HepG2 (cell line): ENCODE data around the gene SIAH1. TPM values are rescaled to one million over a fixed set of nuclear protein-coding genes. Genes with fewer than 3 reads are reported as not detected.
A peak's percentile ranks its signal among the peaks of the same experiment; 100 is the strongest.

Experiments used
- ATAC-seq: fragments of 200-7000 bp; cut with Tn5 transposase; 3 replicates; pipeline ENCODE4 v1.9.1; 2020; ENCODE audit warnings: mild to moderate bottlenecking, moderate library complexity
- BruUV-seq: library from RNA; stranded (reverse); fragments of 400-500 nt; replicated peaks from 2 replicates; lab custom pipeline; 2021; lab: Mats Ljungman, UMichigan
- CTCF ChIA-PET: fragments of 300-600 bp; formaldehyde crosslinking; extraction: SDS; loops from one replicate; lab custom pipeline; 2021; ENCODE audit warnings: low total read pairs, inconsistent platforms, low intra/inter-chr PET ratio; lab: Yijun Ruan, JAX
- POLR2A ChIA-PET: fragments of 350-600 bp; sonication (Branson Sonifier 250); formaldehyde crosslinking; loops from one replicate; lab custom pipeline; 2020; ENCODE audit warnings: antibody characterized with exemption, inconsistent platforms; lab: Yijun Ruan, JAX
- DNase-seq: peaks from one replicate; pipeline ENCODE4 v3.0.0-alpha.2; 2015; ENCODE audit warnings: low spot score
- FAIRE-seq: peaks from 3 replicates; lab custom pipeline; 2011; peaks lifted over from hg19 to GRCh38; lab: Jason Lieb, UNC
- H2AFZ ChIP-seq: one replicate; pipeline ENCODE4 v1.6.1; 2011; ENCODE audit warnings: low read length, inconsistent platforms
- H3K27ac ChIP-seq: fragments of 300-600 bp; 3 replicates; pipeline ENCODE4 v1.8.0; 2011; ENCODE audit warnings: mixed run types, mild to moderate bottlenecking, mixed read lengths, low read length, inconsistent platforms; ENCODE audit not compliant: insufficient read depth; ENCODE audit errors: extremely low read length
- H3K27me3 ChIP-seq, 2 experiments: fragments of 200-600 bp in 1 of 2; 2 replicates in 1 of 2; 3 replicates in 1 of 2; pipeline versions ENCODE4 v1.6.0 to v1.8.0; 2011; ENCODE audit warnings: low read length in 2 of 2, mild to moderate bottlenecking in 2 of 2, moderate library complexity in 2 of 2, inconsistent platforms in 1 of 2; ENCODE audit not compliant: insufficient read depth in 2 of 2, control insufficient read depth in 1 of 2
- H3K36me3 ChIP-seq, 2 experiments: fragments of 200-600 bp in 1 of 2; replicated peaks in 1 of 2; 2 replicates in 1 of 2; 3 replicates in 1 of 2; pipeline versions ENCODE4 v1.5.1 to v1.8.0; 2011; ENCODE audit warnings: low read length in 2 of 2, inconsistent platforms in 1 of 2; ENCODE audit not compliant: insufficient read depth in 2 of 2, control insufficient read depth in 1 of 2
- H3K4me1 ChIP-seq: 2 replicates; pipeline ENCODE4 v1.5.1; 2012; ENCODE audit warnings: low read length, inconsistent platforms; ENCODE audit not compliant: insufficient read depth
- H3K4me2 ChIP-seq: 2 replicates; pipeline ENCODE4 v1.6.0; 2011; ENCODE audit warnings: low read depth, low read length, inconsistent platforms
- H3K4me3 ChIP-seq, 3 experiments: fragments of 200-600 bp in 1 of 3; sonication (generic), shearing (Covaris generic) in 1 of 3; replicated peaks in 1 of 3; 2 replicates each; pipeline ENCODE4 v1.5.1; 2011 to 2016; ENCODE audit warnings: low read length in 3 of 3, inconsistent platforms in 2 of 3, low read depth in 2 of 3, mild to moderate bottlenecking in 2 of 3, control low read depth in 1 of 3, mixed read lengths in 1 of 3; ENCODE audit not compliant: insufficient read depth in 1 of 3
- H3K79me2 ChIP-seq: one replicate; pipeline ENCODE4 v1.6.1; 2011; ENCODE audit warnings: low read length, inconsistent platforms; ENCODE audit not compliant: insufficient read depth
- H3K9ac ChIP-seq: 2 replicates; pipeline ENCODE4 v1.6.0; 2011; ENCODE audit warnings: mild to moderate bottlenecking, low read depth, low read length, inconsistent platforms; ENCODE audit not compliant: insufficient read depth
- H3K9me3 ChIP-seq: 2 replicates; pipeline ENCODE4 v1.5.1; 2012; ENCODE audit warnings: mild to moderate bottlenecking, low read length
- H4K20me1 ChIP-seq: 2 replicates; pipeline ENCODE4 v1.6.0; 2011; ENCODE audit warnings: inconsistent platforms, mild to moderate bottlenecking, low read length, moderate library complexity; ENCODE audit not compliant: insufficient read depth
- ETV6 ChIP-seq: sonication (generic); formaldehyde crosslinking; conservative IDR thresholded peaks from 2 replicates; pipeline ENCODE4 v1.4.0; 2020; ENCODE audit warnings: missing genetic modification reagents
- GATAD2A ChIP-seq: IDR thresholded peaks from 2 replicates; pipeline ENCODE4 v1.6.1; 2016
- HMGA1 ChIP-seq: sonication (generic); formaldehyde crosslinking; conservative IDR thresholded peaks from 2 replicates; pipeline ENCODE4 v1.4.0; 2020; ENCODE audit warnings: missing genetic modification reagents
- LBX2 ChIP-seq: sonication (generic); formaldehyde crosslinking; IDR thresholded peaks from 2 replicates; pipeline ENCODE4 v1.5.0; 2020; ENCODE audit warnings: missing genetic modification reagents, mild to moderate bottlenecking, borderline replicate concordance
- MAZ ChIP-seq, 2 experiments: sonication (generic) in 1 of 2; formaldehyde crosslinking in 1 of 2; IDR thresholded peaks; 2 replicates each; pipeline versions ENCODE4 v1.5.0 to v1.6.1; 2012 to 2020; ENCODE audit warnings: low read depth in 2 of 2, mild to moderate bottlenecking in 2 of 2, borderline replicate concordance in 1 of 2, improper control_type of control experiment in 1 of 2, low read length in 1 of 2, missing genetic modification reagents in 1 of 2, moderate library complexity in 1 of 2
- POLR2A ChIP-seq, 2 experiments: IDR thresholded peaks; 2 replicates each; pipeline ENCODE4 v1.6.1; 2011; ENCODE audit warnings: low read depth in 2 of 2, low read length in 2 of 2, mild to moderate bottlenecking in 1 of 2, moderate library complexity in 1 of 2; ENCODE audit not compliant: insufficient read depth in 1 of 2
- POLR2G ChIP-seq: fragments of 200-400 bp; formaldehyde crosslinking; IDR thresholded peaks from 2 replicates; pipeline ENCODE4 v1.6.1; 2018; ENCODE audit warnings: mild to moderate bottlenecking, low read depth, low read length, moderate library complexity
- RBM22 ChIP-seq: fragments of 200-400 bp; formaldehyde crosslinking; optimal IDR thresholded peaks from 2 replicates; pipeline ENCODE3; 2017; ENCODE audit warnings: mild to moderate bottlenecking, low read length, moderate library complexity
- SMAD1 ChIP-seq: sonication (generic); formaldehyde crosslinking; IDR thresholded peaks from 2 replicates; pipeline ENCODE4 v1.4.0; 2020; ENCODE audit warnings: missing genetic modification reagents, low read depth, mild to moderate bottlenecking, borderline replicate concordance
- SOX6 ChIP-seq, 2 experiments: fragments of 450-650 bp in 1 of 2; sonication (generic) in 1 of 2; formaldehyde crosslinking in 1 of 2; IDR thresholded peaks; 2 replicates each; pipeline versions ENCODE4 v1.4.0 to v1.6.1; 2017 to 2020; ENCODE audit warnings: antibody characterized with exemption in 1 of 2, mild to moderate bottlenecking in 1 of 2, missing genetic modification reagents in 1 of 2
- TBL1XR1 ChIP-seq: fragments of 150-350 bp; IDR thresholded peaks from 2 replicates; pipeline ENCODE4 v1.6.1; 2014; ENCODE audit warnings: borderline replicate concordance, low read length; ENCODE audit not compliant: partially characterized antibody
- TBX2 ChIP-seq: sonication (generic); formaldehyde crosslinking; IDR thresholded peaks from 2 replicates; pipeline ENCODE4 v1.5.0; 2020; ENCODE audit warnings: missing genetic modification reagents, mild to moderate bottlenecking, borderline replicate concordance
- TRAFD1 ChIP-seq: sonication (generic); formaldehyde crosslinking; IDR thresholded peaks from 2 replicates; pipeline ENCODE4 v1.5.1; 2020; ENCODE audit warnings: missing genetic modification reagents, mild to moderate bottlenecking, borderline replicate concordance
- ZC3H13 ChIP-seq: sonication (generic); formaldehyde crosslinking; IDR thresholded peaks from 2 replicates; pipeline ENCODE4 v1.8.1; 2023; ENCODE audit warnings: mild to moderate bottlenecking, missing genetic modification reagents, moderate library complexity
- ZFX ChIP-seq: sonication (generic); formaldehyde crosslinking; IDR thresholded peaks from 2 replicates; pipeline ENCODE4 v1.4.0; 2020; ENCODE audit warnings: mild to moderate bottlenecking, low read depth, missing genetic modification reagents, moderate library complexity
- ZNF281 ChIP-seq: sonication (generic); formaldehyde crosslinking; IDR thresholded peaks from 2 replicates; pipeline ENCODE4 v1.4.0; 2020; ENCODE audit warnings: missing genetic modification reagents, borderline replicate concordance
- ZNF317 ChIP-seq: sonication (generic); formaldehyde crosslinking; IDR thresholded peaks from 2 replicates; pipeline ENCODE4 v1.5.0; 2020; ENCODE audit warnings: mild to moderate bottlenecking, missing genetic modification reagents
- ZNF841 ChIP-seq: sonication (generic); formaldehyde crosslinking; IDR thresholded peaks from 2 replicates; pipeline ENCODE4 v1.8.1; 2023; ENCODE audit warnings: missing genetic modification reagents, borderline replicate concordance
- WGBS: methylation state at CpG from one replicate; pipeline ENCODE4 v1.1.6; 2017; ENCODE audit warnings: low lambda C conversion rate; 5-methylcytosine and 5-hydroxymethylcytosine counted together
- in situ Hi-C: cut with HindIII; loops from 2 replicates; pipeline ENCODE4 v1.10.0; 2017; ENCODE audit warnings: low pct_unique_long_range_greater_than_20kb; ENCODE audit not compliant: extremely low pct_ligation_motif_present
- intact Hi-C: fragments of 100-400 bp; cut with micrococcal nuclease; formaldehyde crosslinking; loops from one replicate; pipeline ENCODE4 v1.10.0; 2022; ENCODE audit not compliant: unreplicated experiment
- polyA plus RNA-seq, 8 experiments: library from polyadenylated mRNA; depleted of rRNA in 3 of 8; stranded (reverse) in 7 of 8; unstranded in 1 of 8; fragments of >200 nt; fragmentation: Illumina TruSeq in 4 of 8; extraction: Trizol in 4 of 8; gene quantifications; 2 replicates each; pipeline versions ENCODE4 v1.2.1 to v1.2.3, GENCODE V29; 2011 to 2016; ENCODE audit warnings: low read depth in 4 of 8, missing spikeins in 1 of 8, mixed read lengths in 1 of 8; ENCODE audit not compliant: insufficient read depth in 1 of 8
- total RNA-seq, 5 experiments: library from RNA; depleted of rRNA; stranded (reverse); fragments of >200 nt; fragmentation: Illumina TruSeq; extraction: Trizol; gene quantifications; 2 replicates each; pipeline ENCODE4 v1.2.3, GENCODE V29; 2016; ENCODE audit warnings: low read depth in 1 of 5

SIAH1 gene
- total and polyA plus RNA-seq, 2 of the 13 experiments (the other 11 are each of a cell fraction or from before 2014, with no cell fraction given): 16.0 to 28.6 TPM

GRCh38 chr16:48383877-48384519, 1.2 kb downstream of the SIAH1 start:
- POLR2A ChIA-PET: interaction anchor here (0.5 to 4.6 kb wide), 8 partner anchors 9 to 149 kb away, joined by 3 to 80 read pairs (median 4); no protein-coding TSS in a partner anchor
- DNase-seq: peak; percentile 70
- BruUV-seq: TSS peak; percentile 68
- FAIRE-seq: peak; percentile 95
- H3K36me3 ChIP-seq: no peaks in the 10 kb centered on the region
- peaks cover 48% of the 10 kb centered on the region for H4K20me1 ChIP-seq
- no peaks in the 10 kb centered on the region for H3K9me3 ChIP-seq
- in situ Hi-C loops: no loop called here
- peak overlapping the region; percentile 57 to 85 (median 77) for H3K4me3 ChIP-seq
- peak overlapping the region; percentile 89 for H3K9ac ChIP-seq
- intact Hi-C loops: loop anchor here (2.0 kb wide), 1 partner anchor 59 kb away; no protein-coding TSS in a partner anchor
- peak overlapping the region; percentile 80 for H3K4me2 ChIP-seq
- no peaks in the 10 kb centered on the region; a peak in 2 of 5 replicates for H3K27me3 ChIP-seq
- peaks cover 67% of the 10 kb centered on the region for H3K4me1 ChIP-seq
- 2% methylated on average over 15 of the region's 15 CpGs for WGBS
- no peak overlapping the region for H2AFZ ChIP-seq
- H3K27ac ChIP-seq: peak overlapping the region; percentile 88
- H3K79me2 ChIP-seq: peaks cover 55% of the 10 kb centered on the region
- peak; percentile 63 for ATAC-seq
- CTCF ChIA-PET: no interaction called here
- TF ChIP-seq TRAFD1: no peak
- TF ChIP-seq GATAD2A (CRISPR knock-in tag): peak; percentile 19; the same call in 1 of the 2 replicates
- TF ChIP-seq TBX2: peak; percentile 47
- TF ChIP-seq HMGA1 (CRISPR knock-in tag): no peak
- TF ChIP-seq POLR2A (IDR thresholded peaks at IDR 0.05; ENCODE audit: insufficient read depth in 1 of 2, low read depth in 2 of 2, low read length in 2 of 2): peak; percentile 59 to 82
- peak; percentile 55; the same call in 1 of the 2 replicates for TF ChIP-seq POLR2G
- 0 out of 2 replicates have a peak, but pooled peaks have one; percentile 47 for TF ChIP-seq ZNF317 (CRISPR knock-in tag)
- TF ChIP-seq SMAD1 (CRISPR knock-in tag): 0 out of 2 replicates have a peak, but pooled peaks have one; percentile 23
- TF ChIP-seq MAZ (IDR thresholded peaks at IDR 0.05; ENCODE audit: borderline replicate concordance, low read depth, low read length): no peak
- peak; percentile 58; the same call in 1 of the 2 replicates for TF ChIP-seq MAZ (CRISPR knock-in tag; IDR thresholded peaks at IDR 0.05; ENCODE audit: low read depth)
- TF ChIP-seq TBL1XR1: no peak
- TF ChIP-seq SOX6 (IDR thresholded peaks at IDR 0.05): no peak
- TF ChIP-seq SOX6 (CRISPR knock-in tag; IDR thresholded peaks at IDR 0.05): peak; percentile 59
- no peak for TF ChIP-seq LBX2
- TF ChIP-seq ETV6 (CRISPR knock-in tag): 0 out of 2 replicates have a peak, but pooled peaks have one; percentile 17
- no peak for TF ChIP-seq ZNF281 (CRISPR knock-in tag)
- peak; percentile 2 for TF ChIP-seq ZFX (CRISPR knock-in tag)
- peak; percentile 62 for TF ChIP-seq RBM22
- 0 out of 2 replicates have a peak, but pooled peaks have one; percentile 56 for TF ChIP-seq ZNF841 (CRISPR knock-in tag)
- peak; percentile 65; the same call in 1 of the 2 replicates for TF ChIP-seq ZC3H13 (CRISPR knock-in tag)
